ENCODE measurements around the gene FADS2. TPM values are rescaled to one million over a fixed set of nuclear protein-coding genes. Genes with fewer than 3 reads are reported as not detected.

Gene FADS2
- total RNA-seq, result 156 and 443 TPM in 2 replicates

GRCh38 chr11:61827571-61828378 is at the start of gene FADS2:
TSS of gene FADS2 (plus strand) at chr11:61828300. CDS start at chr11:61828391, 91 bp downstream.

GRCh38 chr11:61792310-61793082 is 35.6 kb upstream of the FADS2 start, which contains the start of the genes FEN1 and TMEM258:
TSS of gene FEN1 (plus strand) at chr11:61792911. CDS start at chr11:61795362, 2,451 bp downstream.
TSS of gene TMEM258 (minus strand) at chr11:61792599. CDS start at chr11:61792558, 41 bp downstream.

GRCh38 chr11:61816736-61817455 is 11.2 kb upstream of the FADS2 start, which contains the start of gene FADS1:
TSS of gene FADS1 (minus strand) at chr11:61817003. CDS start at chr11:61816929, 74 bp downstream.

GRCh38 chr11:61891331-61892084 is 63.4 kb downstream of the FADS2 start, which contains the start of gene FADS3:
TSS of gene FADS3 (minus strand) at chr11:61891545. CDS start at chr11:61891381, 164 bp downstream.

Other genes with a start within 250 kb of the FADS2 start
- 0.54 and 0.97 TPM in 2 replicates for gene SYT7, start 247.2 kb upstream of the FADS2 start, total RNA-seq
- gene DAGLA, start 147.9 kb upstream of the FADS2 start, total RNA-seq, result 1.3 and 1.8 TPM in 2 replicates
- 2.3 and 3.4 TPM in 2 replicates for gene MYRF, start 75.7 kb upstream of the FADS2 start, total RNA-seq
- gene TMEM258, start 35.7 kb upstream of the FADS2 start, total RNA-seq, result 74.9 and 75.2 TPM in 2 replicates
- 12.5 and 19.0 TPM in 2 replicates for gene FEN1, start 35.4 kb upstream of the FADS2 start, total RNA-seq
- 57.9 and 122 TPM in 2 replicates for gene FADS1, start 11.3 kb upstream of the FADS2 start, total RNA-seq
- gene FADS3, start 63.2 kb downstream of the FADS2 start, total RNA-seq, result 157 and 201 TPM in 2 replicates
- gene RAB3IL1, start 89.3 kb downstream of the FADS2 start, total RNA-seq, result 3.9 and 7.2 TPM in 2 replicates
- 0.97 and 3.4 TPM in 2 replicates for gene BEST1, start 122.1 kb downstream of the FADS2 start, total RNA-seq
- 1,492 and 3,687 TPM in 2 replicates for gene FTH1, start 139.3 kb downstream of the FADS2 start, total RNA-seq